HG02852 (cell line): ENCODE measurements around the gene NANOS3.
"Not testable (repeated sequence)": the region's sequence is repeated elsewhere in the genome, so short reads cannot be mapped to it uniquely, and the experiment has no call there.

Experiments
- ATAC-seq: cut with Tn5 transposase; IDR thresholded peaks from one replicate; pipeline ENCODE4 v1.9.1; 2021; ENCODE audit warnings: mild to moderate bottlenecking, moderate library complexity; ENCODE audit not compliant: unreplicated experiment

Gene NANOS3

GRCh38 chr19:13918726-13919411, 41.9 kb downstream of the NANOS3 start:
- ATAC-seq, result no peak

- no peak for ATAC-seq
These were observed 43.6 kb downstream of the NANOS3 start for GRCh38 chr19:13920524-13920923.

DNA sequence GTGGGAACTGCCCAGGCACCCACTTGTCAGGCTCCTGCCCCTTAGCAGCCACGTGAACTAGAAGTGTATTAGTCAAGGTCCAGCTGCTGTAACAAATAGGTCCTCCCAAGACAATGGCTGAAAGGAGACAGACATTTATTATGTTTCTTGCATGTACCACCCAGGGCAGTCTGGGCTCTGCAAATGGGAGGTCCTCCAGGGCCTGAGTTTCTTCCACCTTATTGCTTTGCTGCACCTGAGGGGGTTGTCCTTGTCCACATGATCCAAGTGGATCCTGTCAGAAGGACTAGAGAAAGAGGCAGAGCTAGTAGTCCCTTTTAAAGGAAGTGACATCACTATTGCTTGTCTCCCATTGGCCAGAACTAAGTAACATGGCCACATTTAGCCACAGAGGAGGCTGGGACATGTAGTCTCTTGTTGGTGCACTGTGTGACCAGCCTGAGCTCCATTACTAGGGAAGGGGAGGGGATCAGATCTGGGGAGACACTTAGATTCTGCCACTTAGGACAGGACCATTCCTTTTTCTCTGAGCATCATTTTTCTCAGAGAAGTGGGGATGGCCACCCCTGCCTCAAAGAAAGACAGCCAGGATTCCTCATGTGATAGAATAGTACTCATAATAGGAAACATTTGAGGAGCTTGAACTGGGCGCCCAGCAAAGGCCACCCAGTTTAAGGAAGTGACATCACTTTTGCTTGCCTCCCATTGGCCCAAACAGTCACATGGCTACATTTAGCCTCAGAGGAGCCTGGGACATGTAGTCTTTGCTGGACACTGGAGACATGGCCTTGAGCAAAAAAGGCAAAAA, 44.2 kb downstream of the NANOS3 start:
- ATAC-seq, result no peak

DNA sequence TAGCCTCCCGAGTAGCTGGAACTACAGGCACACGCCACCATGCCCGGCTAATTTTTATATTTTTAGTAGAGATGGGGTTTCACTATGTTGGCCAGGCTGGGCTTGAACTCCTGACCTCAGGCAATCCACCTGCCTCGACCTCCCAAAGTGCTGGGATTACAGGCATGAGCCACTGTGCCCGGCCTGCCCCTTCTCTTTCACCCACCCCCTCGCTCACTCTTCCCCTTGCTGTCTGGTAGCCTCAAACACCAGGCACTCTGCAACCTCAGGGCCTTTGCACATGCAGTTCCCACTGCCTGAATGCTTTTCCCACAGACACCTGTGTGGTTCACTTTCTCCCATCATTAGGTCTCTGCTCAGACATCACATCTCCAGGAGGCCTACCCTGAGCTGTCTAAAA, 45.2 kb downstream of the NANOS3 start:
- not testable (repeated sequence) for ATAC-seq

DNA sequence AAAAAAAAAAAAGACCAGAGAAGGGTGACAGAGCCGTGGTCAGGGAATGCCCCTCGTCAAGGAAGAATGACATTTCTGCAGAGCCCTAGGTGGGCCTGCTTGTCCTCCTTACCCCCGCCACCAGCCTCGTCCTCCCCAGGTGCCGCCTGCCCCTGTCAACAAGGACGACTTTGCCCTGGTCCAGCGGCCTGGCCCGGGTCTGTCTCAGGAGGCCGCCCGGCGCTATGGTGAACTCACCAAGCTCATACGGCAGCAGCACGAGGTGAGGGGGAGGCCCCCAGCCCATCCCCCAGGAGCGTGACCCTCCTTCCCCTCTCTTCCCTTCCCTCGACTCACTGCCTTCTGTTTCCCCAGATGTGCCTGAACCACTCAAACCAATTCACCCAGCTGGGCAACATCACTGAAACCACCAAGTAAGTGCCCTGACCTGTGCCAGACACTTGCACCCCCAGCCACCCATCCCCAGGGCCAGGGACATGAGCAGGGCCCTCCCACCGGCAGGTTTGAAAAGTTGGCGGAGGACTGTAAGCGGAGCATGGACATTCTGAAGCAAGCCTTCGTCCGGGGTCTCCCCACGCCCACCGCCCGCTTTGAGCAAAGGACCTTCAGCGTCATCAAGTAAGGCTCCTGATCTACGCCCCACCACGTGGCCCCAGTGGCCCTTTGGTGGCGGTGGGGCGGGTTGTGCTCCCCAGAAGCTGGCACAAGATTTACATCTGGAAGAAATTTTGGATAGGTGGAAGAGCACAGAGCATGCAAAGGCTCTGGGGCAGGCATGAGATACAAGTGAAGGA, 46.5 kb downstream of the NANOS3 start:
- no peak for ATAC-seq

GRCh38 chr19:13926010-13926409, 49.1 kb downstream of the NANOS3 start:
- no peak for ATAC-seq

DNA sequence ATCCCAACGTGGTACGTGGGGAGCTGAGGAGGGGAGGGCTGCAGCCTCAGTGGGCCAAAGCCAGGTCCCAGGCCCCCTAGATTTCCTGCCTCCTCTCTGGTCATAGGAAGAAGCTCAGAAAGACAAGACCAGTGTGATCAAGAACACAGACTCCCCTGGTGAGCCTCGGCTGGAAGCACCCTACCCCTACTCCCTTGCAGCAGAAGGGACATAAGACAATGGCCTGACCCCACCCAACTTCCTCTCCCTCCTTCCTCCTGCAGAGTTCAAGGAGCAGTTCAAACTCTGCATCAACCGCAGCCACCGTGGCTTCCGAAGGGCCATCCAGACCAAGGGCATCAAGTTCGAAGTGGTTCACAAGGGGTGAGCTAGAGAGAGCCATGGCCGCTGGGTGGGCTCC, 49.8 kb downstream of the NANOS3 start:
- ATAC-seq, result no peak

DNA sequence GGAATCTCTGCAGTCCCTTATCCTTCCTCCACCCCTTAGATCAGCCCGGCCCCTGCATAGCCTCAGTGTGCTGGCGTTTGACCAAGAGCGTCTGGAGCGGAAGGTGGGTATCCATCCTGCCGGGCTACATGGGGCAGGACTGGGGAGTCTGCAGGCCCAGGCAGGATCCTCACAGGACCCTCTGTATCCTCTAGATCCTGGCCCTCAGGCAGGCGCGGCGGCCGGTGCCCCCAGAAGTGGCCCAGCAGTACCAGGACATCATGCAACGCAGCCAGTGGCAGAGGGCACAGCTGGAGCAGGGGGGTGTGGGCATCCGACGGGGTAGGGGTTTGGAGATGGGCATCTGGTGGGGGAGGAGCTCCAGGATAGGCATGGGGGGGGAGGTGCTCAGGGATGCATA, 52.4 kb downstream of the NANOS3 start:
- no peak for ATAC-seq

GRCh38 chr19:13929956-13930355, 53.0 kb downstream of the NANOS3 start:
- no peak for ATAC-seq
